GM18498 (cell line): Measurements from ENCODE around the gene ARAP3.

Experiments
- ATAC-seq: cut with Tn5 transposase; IDR thresholded peaks from one replicate; pipeline ENCODE4 v1.9.1; 2021; ENCODE audit warnings: mild to moderate bottlenecking, moderate library complexity; ENCODE audit not compliant: unreplicated experiment

ARAP3 gene

GRCh38 chr5:141672841-141673813 is 8.9 kb downstream of the ARAP3 start:
- no peak for ATAC-seq

GRCh38 chr5:141672071-141672840 is 9.8 kb downstream of the ARAP3 start:
- no peak for ATAC-seq

GRCh38 chr5:141669520-141669919 is 12.5 kb downstream of the ARAP3 start:
- no peak for ATAC-seq

GRCh38 chr5:141668601-141669265 is 13.3 kb downstream of the ARAP3 start:
- no peak for ATAC-seq

GRCh38 chr5:141665995-141666940 is 15.8 kb downstream of the ARAP3 start:
- ATAC-seq: no peak

GRCh38 chr5:141664733-141665461 is 17.1 kb downstream of the ARAP3 start:
- ATAC-seq: peak; percentile 97

- no peak for ATAC-seq
These were observed 18.5 kb downstream of the ARAP3 start for GRCh38 chr5:141663506-141663905.

GRCh38 chr5:141662028-141662427 is 20.0 kb downstream of the ARAP3 start:
- no peak for ATAC-seq

GRCh38 chr5:141657937-141658545 is 24.0 kb downstream of the ARAP3 start:
- ATAC-seq: no peak

GRCh38 chr5:141657404-141657803 is 24.6 kb downstream of the ARAP3 start:
- no peak for ATAC-seq

- no peak for ATAC-seq
These were observed 25.6 kb downstream of the ARAP3 start for GRCh38 chr5:141656396-141656795.

GRCh38 chr5:141655020-141655419 is 27.0 kb downstream of the ARAP3 start:
- ATAC-seq: no peak

- no peak for ATAC-seq
These were observed 27.7 kb downstream of the ARAP3 start for GRCh38 chr5:141654298-141654697.

- ATAC-seq: no peak
These were observed 30.3 kb downstream of the ARAP3 start for GRCh38 chr5:141651728-141652105.

- peak; percentile 98 for ATAC-seq
These were observed 30.9 kb downstream of the ARAP3 start, which contains the start of gene FCHSD1 for GRCh38 chr5:141650851-141651727. Gene FCHSD1 (minus strand): TSS chr5:141651418. CDS start chr5:141651368, 50 bp downstream.

GRCh38 chr5:141649972-141650371 is 32.1 kb downstream of the ARAP3 start:
- ATAC-seq: no peak

- ATAC-seq: no peak
These were observed 32.9 kb downstream of the ARAP3 start for GRCh38 chr5:141649056-141649688.

- ATAC-seq: no peak
These were observed 34.2 kb downstream of the ARAP3 start for GRCh38 chr5:141647851-141648250.
